ENCODE results near the gene ITGB1. TPM values are rescaled to one million over a fixed set of nuclear protein-coding genes. Genes with fewer than 3 reads are reported as not detected.

Gene ITGB1
- total and polyA plus RNA-seq, 2 of the 8 experiments (the other 6 are each of a cell fraction or from before 2014, with no cell fraction given) = 82.7 to 321 TPM

DNA sequence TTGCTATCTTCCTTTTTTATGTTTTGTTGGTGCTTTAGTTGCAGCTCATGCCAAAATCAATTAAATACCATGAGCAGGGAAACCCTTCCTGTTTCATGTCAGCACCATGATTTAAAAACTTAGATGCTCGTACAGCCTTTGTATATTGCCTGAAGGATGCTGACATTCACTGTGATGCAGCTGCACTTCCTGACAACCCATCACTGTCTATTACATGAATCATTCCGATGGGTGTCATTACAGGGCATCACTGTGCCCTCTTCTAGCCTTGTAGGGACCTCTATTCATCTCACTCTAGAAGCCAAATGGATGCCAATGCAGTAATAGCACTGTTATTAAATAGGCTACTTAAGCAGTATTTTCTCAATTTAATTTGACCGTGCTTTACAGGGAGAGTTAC lies 18.3 kb upstream of the ITGB1 start:
- Histone ChIP-seq H3K27ac (ENCODE audit: low read depth, low read length) (no peak overlapping the region), H3K18ac (ENCODE audit: extremely low read depth, low read length) (no peak overlapping the region), H2BK20ac (ENCODE audit: low read length) (peak overlapping the region; percentile 21; the same call in 1 of the 2 replicates), H4K5ac (ENCODE audit: insufficient read length, low read depth, low read length) (no peak overlapping the region), H3K56ac (replicated peaks; ENCODE audit: insufficient read length, low read depth, low read length) (no peak overlapping the region), H4K8ac (ENCODE audit: extremely low read depth, insufficient read depth, low read length) (no peak overlapping the region), H2BK120ac (replicated peaks; ENCODE audit: low read depth, low read length) (no peak overlapping the region), H3K4ac (replicated peaks; ENCODE audit: insufficient read length, low read depth, low read length) (no peak overlapping the region), H3K4me3 (ENCODE audit: extremely low read depth in 1 of 4, insufficient read depth in 2 of 4, low read depth in 3 of 4, low read length in 4 of 4) (no peak overlapping the region), H2BK15ac (ENCODE audit: low read length) (no peak overlapping the region), H2BK5ac (ENCODE audit: low read depth, low read length) (no peak overlapping the region), H4K91ac (replicated peaks; ENCODE audit: insufficient read length, low read length) (no peak overlapping the region), H3K9ac (replicated peaks in 1 of 4; ENCODE audit: extremely low read depth in 1 of 4, low read depth in 3 of 4, low read length in 3 of 4) (no peak overlapping the region), H3K23me2 (ENCODE audit: low read depth, low read length) (peaks cover 4% of the 10 kb centered on the region), H2AFZ (ENCODE audit: low read length) (no peak overlapping the region), H3K27me3 (replicated peaks in 1 of 4; ENCODE audit: control insufficient read depth in 3 of 4, extremely low read depth in 1 of 4, insufficient read depth in 3 of 4, low read length in 3 of 4) (no peaks in the 10 kb centered on the region), H3K79me2 (ENCODE audit: control insufficient read depth in 1 of 2, insufficient read depth in 2 of 2, low read length in 2 of 2) (no peaks in the 10 kb centered on the region), H3K4me1 (replicated peaks in 1 of 4; ENCODE audit: control insufficient read depth in 3 of 4, insufficient read depth in 4 of 4, low read length in 3 of 4) (peaks cover 3 to 12% (median 8%) of the 10 kb centered on the region in 4 experiments; a peak in 4 of 7 replicates), H3K36me3 (ENCODE audit: control insufficient read depth in 2 of 4, insufficient read depth in 4 of 4, low read length in 3 of 4) (no peaks in the 10 kb centered on the region), H3K79me1 (ENCODE audit: low read depth, low read length) (no peaks in the 10 kb centered on the region), H3K4me2 (ENCODE audit: insufficient read depth in 1 of 2, low read depth in 2 of 2, low read length in 2 of 2) (no peak overlapping the region), H3K14ac (ENCODE audit: insufficient read length) (no peak overlapping the region), H3K23ac (ENCODE audit: insufficient read length) (no peak overlapping the region), H2AK5ac (ENCODE audit: low read depth, low read length) (no peak overlapping the region), H4K20me1 (replicated peaks in 1 of 2; ENCODE audit: control insufficient read depth in 1 of 2, insufficient read depth in 2 of 2, low read length in 2 of 2) (no peaks in the 10 kb centered on the region), H3K9me3 (ENCODE audit: insufficient read depth in 2 of 2, low read depth in 1 of 2, low read length in 1 of 2) (no peaks in the 10 kb centered on the region), H2BK12ac (ENCODE audit: low read depth, low read length) (no peak overlapping the region; the same call in 1 of the 2 replicates)
- CTCF ChIA-PET (ENCODE audit: partially characterized antibody) = interaction anchor here (0.6 to 2.8 kb wide), 4 partner anchors 15 to 184 kb away, joined by 3 to 11 read pairs (median 4); no protein-coding TSS in a partner anchor
- 91% methylated on average over 3 of the region's 3 CpGs; no CpG with 5 or more reads in 1 of the 2 experiments for WGBS, 2 experiments (ENCODE audit: extremely low coverage in 1 of 2, insufficient coverage in 1 of 2, insufficient read length in 1 of 2, insufficient replicate concordance in 2 of 2, low coverage in 1 of 2, low lambda C conversion rate in 2 of 2, missing lambda C conversion rate in 1 of 2)
- POLR2A ChIA-PET (ENCODE audit: partially characterized antibody) = no interaction called here
- DNase-seq (ENCODE audit: low read depth in 1 of 2, low spot score in 2 of 2) = no peak
- FAIRE-seq = no peak
- no peak for TF ChIP-seq RBBP5 (IDR thresholded peaks at IDR 0.05; ENCODE audit: borderline replicate concordance, low read depth, low read length)
- TF ChIP-seq POLR2A (IDR thresholded peaks at IDR 0.05; ENCODE audit: control extremely low read depth in 1 of 2, low read depth in 2 of 2, low read length in 2 of 2) = no peak
- no peak for TF ChIP-seq RFX5 (IDR thresholded peaks at IDR 0.05; ENCODE audit: borderline replicate concordance, low read depth, low read length)
- no peak for TF ChIP-seq CBX5 (IDR thresholded peaks at IDR 0.05; ENCODE audit: low read depth, low read length)
- TF ChIP-seq TBP (IDR thresholded peaks at IDR 0.05; ENCODE audit: low read depth, low read length) = no peak
- TF ChIP-seq SRF (IDR thresholded peaks at IDR 0.05; ENCODE audit: low read depth, low read length) = no peak
- TF ChIP-seq, protein P1, sequence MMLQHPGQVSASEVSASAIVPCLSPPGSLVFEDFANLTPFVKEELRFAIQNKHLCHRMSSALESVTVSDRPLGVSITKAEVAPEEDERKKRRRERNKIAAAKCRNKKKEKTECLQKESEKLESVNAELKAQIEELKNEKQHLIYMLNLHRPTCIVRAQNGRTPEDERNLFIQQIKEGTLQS (IDR thresholded peaks at IDR 0.05; ENCODE audit: insufficient read depth, low read depth, low read length) = no peak
- TF ChIP-seq, protein P2, sequence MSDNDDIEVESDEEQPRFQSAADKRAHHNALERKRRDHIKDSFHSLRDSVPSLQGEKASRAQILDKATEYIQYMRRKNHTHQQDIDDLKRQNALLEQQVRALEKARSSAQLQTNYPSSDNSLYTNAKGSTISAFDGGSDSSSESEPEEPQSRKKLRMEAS (IDR thresholded peaks at IDR 0.05) = no peak
- TF ChIP-seq HDAC6 (IDR thresholded peaks at IDR 0.05; ENCODE audit: low read depth, low read length) = no peak
- no peak for TF ChIP-seq NANOG (IDR thresholded peaks at IDR 0.05; ENCODE audit: insufficient read depth, low read depth, low read length, poor library complexity, severe bottlenecking)
- no peak for TF ChIP-seq KDM1A (IDR thresholded peaks at IDR 0.05; ENCODE audit: borderline replicate concordance, low read length)

Measured in H1 (cell line).